ENCODE data around the gene ABHD14A.
"Not testable (repeated sequence)": the region's sequence is repeated elsewhere in the genome, so short reads cannot be mapped to it uniquely, and the experiment has no call there.

Gene ABHD14A

GRCh38 chr3:51975852-51976549 is 1.1 kb downstream of the ABHD14A start:
- peak; percentile 72 for DNase-seq

GRCh38 chr3:51977446-51978142 is 2.7 kb downstream of the ABHD14A start:
- DNase-seq, result no peak

GRCh38 chr3:51978143-51978502 is 3.3 kb downstream of the ABHD14A start:
- DNase-seq, result no peak

- DNase-seq, result no peak
Measured at GRCh38 chr3:51980253-51980652, 5.4 kb downstream of the ABHD14A start.

GRCh38 chr3:51982352-51982837 is 7.5 kb downstream of the ABHD14A start:
- peak; percentile 34 for DNase-seq

GRCh38 chr3:51982838-51983577 is 8.1 kb downstream of the ABHD14A start, which contains the start of gene ACY1:
Gene ACY1 (plus strand): TSS chr3:51983535. CDS start chr3:51984065, 530 bp downstream.
- no peak for DNase-seq

- DNase-seq, result no peak
Measured at GRCh38 chr3:51983578-51984268, 8.9 kb downstream of the ABHD14A start.

- no peak for DNase-seq
Measured at GRCh38 chr3:51984269-51984647, 9.4 kb downstream of the ABHD14A start.

GRCh38 chr3:51985063-51985462 is 10.2 kb downstream of the ABHD14A start:
- no peak for DNase-seq

GRCh38 chr3:51986010-51986947 is 11.4 kb downstream of the ABHD14A start:
- no peak for DNase-seq

GRCh38 chr3:51987568-51987967 is 12.7 kb downstream of the ABHD14A start:
- DNase-seq, result no peak

GRCh38 chr3:51988286-51989146 is 13.7 kb downstream of the ABHD14A start:
- DNase-seq, result no peak

- DNase-seq, result not testable (repeated sequence)
Measured at GRCh38 chr3:51990501-51990971, 15.7 kb downstream of the ABHD14A start.

GRCh38 chr3:51992017-51992682 is 17.3 kb downstream of the ABHD14A start:
- no peak for DNase-seq

GRCh38 chr3:51993657-51994056 is 18.8 kb downstream of the ABHD14A start:
- not testable (repeated sequence) for DNase-seq

- DNase-seq, result no peak
Measured at GRCh38 chr3:51994530-51994929, 19.7 kb downstream of the ABHD14A start.

- DNase-seq, result peak; percentile 85
Measured at GRCh38 chr3:51995346-51996163, 20.7 kb downstream of the ABHD14A start, which contains the start of gene RPL29. Gene RPL29 (minus strand): TSS chr3:51995895. CDS start chr3:51995461, 434 bp downstream.

GRCh38 chr3:51997172-51997571 is 22.3 kb downstream of the ABHD14A start:
- no peak for DNase-seq

All from NCI-H1092 (cell line).